Germinal center (tissue), 1 donor: Measurements from ENCODE around the gene SMIM21.

Source experiments
- DNase-seq: peaks from one replicate; pipeline ENCODE4 v3.0.0; 2012; ENCODE audit warnings: mixed read lengths, low spot score

The SMIM21 gene

DNA sequence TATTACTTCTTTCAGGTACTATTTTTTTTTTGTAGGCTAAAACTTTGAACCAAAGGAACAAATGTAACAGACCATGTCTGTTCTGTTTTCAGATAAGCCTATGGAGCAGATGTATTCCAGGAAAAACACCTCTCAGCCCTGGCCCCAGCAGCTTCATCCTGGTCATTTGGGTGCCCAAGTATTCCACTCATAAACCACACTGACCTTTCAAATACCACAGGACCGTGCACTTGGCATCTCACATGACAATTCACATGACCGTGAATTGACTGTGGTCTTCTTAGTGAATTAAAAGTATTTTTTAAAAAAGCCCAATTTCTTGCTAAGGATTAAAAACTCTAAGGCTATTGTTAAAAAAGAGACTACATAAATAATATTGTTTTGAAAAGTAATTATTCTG lies 50.2 kb downstream of the SMIM21 start:
- no peak for DNase-seq

DNA sequence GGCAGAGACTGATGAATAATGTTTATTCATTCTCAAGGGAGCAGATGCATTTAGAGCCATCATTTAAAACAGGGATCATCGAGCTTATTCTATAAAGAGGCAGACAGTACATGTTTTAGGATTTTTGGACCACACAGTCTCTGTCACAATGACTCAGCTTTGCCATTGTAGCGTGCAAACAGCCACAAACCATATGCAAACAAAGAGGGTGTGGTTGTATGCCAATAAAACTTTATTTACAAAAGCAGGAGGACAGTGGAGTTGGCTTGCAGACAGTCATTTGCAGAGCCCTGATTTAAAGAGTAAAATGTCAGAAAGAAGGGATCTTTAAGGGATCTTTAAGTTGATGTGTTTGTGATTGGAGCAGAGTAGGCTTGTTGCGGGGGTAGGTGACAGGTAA lies 51.5 kb downstream of the SMIM21 start:
- no peak for DNase-seq

DNA sequence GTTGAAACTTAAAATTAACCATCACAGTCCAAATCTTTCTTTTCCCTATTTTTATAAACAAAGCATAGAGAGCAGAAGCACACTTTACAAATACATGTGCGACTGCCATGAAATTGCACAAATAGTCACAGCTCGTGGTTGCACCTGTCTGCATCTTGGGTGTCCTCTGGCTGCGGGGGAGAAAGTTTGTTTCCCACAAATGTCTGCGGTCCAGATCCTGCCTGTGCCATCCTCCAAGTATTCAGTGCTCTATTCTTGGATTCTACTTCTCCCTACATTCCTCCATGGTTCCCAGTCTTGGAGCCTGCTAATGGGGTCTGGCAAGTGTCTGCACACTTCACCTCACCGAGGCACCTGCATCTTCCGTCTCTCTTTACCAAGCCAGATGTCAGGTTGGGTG lies 52.2 kb downstream of the SMIM21 start:
- no peak for DNase-seq

DNA sequence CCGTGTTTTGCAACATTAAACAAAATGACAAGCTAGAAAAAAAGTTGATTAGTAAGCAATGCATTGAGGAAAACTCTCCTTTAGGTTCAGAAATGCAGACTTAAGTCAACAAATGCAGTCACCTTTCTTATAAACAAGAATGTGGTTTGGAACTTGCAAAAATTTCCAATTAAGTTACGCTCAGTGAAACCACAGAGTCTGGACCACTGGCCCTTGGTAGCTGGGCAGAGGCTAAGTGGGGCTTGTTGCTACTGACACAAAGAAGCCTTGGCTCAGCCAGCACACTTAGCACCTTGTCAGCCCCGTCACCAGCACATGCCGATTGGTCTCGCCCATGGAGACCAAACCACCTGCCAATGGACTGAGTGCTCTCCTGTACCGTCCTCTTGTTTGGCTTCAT lies 53.0 kb downstream of the SMIM21 start:
- no peak for DNase-seq

DNA sequence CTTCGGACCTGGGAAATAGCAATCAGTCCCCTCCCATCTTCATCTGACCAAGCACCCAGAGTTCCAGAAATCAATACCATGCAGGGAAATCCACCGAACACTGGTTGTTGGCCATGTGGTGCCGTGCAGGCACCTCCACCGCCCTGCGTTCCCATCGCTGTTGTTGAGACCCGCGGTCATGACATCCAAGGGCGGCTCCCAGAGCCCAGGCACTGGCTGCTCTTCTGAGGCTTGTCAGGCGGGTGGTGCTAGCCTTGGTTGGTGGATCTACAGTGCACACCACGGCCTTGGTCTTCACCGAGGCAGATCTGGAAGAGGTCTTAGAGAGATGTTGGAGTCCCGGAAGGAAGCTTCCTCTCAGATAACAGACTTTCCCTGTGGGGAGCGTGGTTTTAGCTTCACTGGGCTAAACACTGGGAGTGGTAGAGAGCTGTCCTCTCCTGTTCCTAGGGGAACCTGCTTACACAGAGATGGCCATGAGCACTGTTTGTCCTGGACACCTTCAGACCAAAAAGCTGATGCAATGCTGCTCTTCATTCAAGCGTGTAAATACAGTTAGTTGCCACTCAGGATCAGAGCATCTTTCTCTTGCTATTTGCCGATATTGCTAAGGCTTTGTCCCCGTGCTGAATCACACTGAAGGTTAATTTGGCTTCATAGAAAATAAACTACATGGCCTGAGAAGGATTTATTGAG lies 58.3 kb downstream of the SMIM21 start:
- no peak for DNase-seq

DNA sequence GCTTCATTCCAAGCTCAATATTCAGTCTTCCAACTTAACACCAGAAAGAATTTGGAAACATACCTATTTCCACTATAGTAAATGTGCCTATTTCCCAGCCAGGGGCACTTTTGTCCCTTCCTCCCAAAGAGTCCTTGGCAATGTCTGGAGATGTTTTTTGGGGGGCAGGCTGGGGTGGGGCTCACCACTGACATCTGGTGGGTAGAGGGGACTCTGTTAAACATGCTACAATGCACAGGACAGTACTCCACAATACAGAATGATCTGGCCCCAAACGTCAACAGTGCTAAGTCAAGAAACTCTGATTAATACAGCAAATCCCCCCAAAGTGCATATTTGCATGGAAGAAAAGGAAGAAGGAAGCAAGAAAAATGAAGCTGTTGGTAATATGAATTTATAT lies 61.7 kb downstream of the SMIM21 start:
- DNase-seq: no peak

DNA sequence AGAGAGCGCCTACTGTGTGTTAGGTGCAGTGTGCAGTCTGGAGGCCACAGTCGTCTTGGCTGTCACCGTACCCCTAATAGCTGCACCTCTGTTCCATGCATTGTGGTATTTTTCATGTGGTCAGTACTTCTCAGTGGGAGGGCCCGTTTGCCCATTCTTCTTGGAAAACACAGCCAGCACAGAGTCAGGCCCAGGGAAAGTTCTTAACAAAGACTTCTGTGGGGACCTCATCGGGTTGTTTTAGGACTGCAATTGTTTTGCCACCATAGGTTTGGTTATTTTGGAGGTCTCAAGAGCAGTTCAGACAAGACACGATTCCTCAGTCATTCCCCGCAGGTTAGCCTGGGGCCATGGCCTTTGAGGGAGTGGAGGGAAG lies 62.3 kb downstream of the SMIM21 start:
- DNase-seq: no peak

DNA sequence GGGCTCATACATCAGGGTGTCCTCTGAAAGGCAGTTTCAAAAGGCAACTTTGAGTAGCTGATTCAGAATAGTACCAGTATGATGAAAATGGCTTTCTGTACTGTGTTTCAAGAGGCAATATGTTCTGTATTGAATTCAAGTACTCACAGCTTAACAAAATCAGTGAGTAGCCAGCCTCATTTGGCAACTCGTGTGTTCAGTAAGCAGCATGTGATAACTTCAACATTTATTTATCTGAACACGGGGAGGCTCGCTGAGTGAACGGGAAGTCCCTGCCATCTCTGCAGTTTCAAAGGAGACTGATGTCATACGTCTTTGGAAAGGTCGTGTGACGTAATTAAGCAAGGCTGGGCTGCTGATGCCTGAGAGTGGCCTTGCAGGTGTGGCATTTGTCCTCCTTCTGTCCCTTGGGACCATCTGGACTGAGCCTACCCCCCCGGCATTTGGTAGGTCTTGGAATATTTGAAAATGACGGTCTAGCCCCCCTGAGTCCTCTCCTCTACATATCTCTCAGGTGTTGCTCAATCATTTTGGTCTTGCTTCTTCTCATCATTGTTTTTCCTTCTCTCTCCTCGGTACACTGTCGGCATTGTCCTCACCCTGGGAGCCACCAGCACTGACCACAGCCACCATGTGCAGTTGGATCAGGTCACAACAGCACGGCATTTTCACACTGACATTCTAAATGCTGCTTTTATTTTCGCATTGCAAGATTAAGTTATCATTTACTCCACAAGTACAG lies 62.8 kb downstream of the SMIM21 start:
- DNase-seq: no peak

DNA sequence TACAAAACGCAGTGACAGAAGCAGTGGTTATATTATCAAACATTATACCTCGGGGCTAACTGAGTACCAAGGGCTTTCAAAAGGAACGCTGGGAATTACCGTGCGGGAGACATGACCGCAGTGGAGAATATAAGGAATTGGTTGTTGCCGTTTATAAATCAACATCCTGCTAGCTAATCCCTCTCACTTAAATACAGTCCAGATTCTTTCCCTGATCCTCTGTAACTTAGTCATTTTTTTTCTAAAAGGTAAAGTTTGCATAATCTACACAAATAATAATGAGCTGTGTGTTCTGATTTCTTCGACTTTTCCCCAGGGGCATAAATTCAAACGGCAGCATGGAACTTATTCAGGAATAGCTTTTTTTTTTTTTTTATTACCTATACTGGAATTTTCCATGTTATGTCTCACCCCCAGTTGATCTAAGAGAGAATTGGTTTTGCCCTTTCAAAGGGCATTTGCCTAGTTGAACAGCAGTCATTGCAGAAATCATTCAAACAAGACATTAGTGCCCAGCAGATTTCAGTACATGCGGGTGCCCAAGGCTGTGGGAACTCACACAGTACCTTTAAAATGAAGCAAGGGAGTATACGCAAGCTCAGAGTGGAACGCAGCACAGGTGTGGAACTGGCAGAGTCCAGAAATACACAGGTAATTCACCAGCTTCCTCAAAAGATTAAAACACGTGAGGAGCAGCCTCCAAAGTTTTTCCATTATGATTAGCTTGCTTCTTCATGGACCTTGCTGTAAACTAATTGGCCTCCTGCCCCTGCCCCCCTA lies 63.9 kb downstream of the SMIM21 start:
- DNase-seq: no peak

DNA sequence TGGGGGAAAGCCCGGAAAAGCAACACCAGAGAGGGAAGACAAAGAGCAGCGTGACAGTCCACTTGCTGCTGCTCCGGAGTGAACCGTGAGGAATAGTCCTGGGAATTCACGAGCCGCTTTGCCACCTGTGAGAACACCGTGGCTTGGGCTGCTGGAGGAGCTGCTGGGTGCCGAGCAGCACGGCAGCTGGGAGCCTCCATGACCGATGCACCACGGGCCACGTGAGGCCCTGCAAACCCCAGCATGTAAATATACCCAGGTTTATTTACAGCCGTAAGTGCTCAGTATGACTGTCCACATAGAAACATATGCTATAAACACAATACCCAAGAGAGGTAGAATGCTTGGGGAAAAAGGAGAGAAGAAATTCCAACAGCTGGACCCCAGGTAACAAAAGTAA lies 65.1 kb downstream of the SMIM21 start:
- no peak for DNase-seq

DNA sequence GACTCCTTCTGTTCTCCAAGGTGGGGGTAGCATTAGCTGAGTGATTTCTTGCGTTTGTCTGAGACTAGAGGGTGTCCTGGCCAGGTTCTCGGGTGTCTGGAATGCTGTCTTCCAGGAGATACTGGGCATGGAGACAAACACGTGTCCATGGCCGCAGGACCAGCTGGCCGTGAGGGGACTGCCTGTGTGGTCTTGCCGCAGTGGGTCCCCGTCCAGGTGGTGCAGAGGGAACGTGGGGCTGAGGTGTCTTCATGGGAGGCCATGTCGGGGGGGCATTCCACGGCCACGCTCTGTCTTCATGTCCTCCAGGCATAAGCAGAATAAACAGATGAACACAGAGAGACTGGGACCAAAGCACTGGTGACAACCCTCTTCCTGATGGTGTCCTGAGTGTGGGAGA lies 66.6 kb downstream of the SMIM21 start:
- no peak for DNase-seq

DNA sequence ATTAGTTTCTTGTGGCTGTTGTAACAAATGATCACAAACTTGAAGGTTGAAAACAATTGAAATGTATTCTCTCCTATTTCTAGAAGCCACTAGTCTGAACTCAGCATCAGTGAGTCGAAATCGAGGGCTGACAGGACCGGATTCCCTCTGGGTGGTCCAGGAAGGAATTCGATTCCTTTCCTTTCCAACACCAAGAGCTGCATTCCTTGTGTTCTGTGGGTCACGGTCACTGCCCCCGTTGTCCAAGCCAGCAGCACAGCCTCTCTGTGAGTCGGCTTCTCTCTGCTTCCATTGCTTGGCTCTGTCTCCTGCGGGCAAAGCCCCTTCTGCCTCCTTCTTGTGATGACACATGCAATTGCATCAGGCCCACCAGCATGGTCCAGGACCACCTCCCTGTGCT lies 67.3 kb downstream of the SMIM21 start:
- no peak for DNase-seq
